ENCODE measurements around the gene SYNJ2. TPM values are rescaled to one million over a fixed set of nuclear protein-coding genes. Genes with fewer than 3 reads are reported as not detected.

The SYNJ2 gene
- total RNA-seq, 4 donors from 2014 or later, result 6.6 to 15.6 (median 9.8) TPM

DNA sequence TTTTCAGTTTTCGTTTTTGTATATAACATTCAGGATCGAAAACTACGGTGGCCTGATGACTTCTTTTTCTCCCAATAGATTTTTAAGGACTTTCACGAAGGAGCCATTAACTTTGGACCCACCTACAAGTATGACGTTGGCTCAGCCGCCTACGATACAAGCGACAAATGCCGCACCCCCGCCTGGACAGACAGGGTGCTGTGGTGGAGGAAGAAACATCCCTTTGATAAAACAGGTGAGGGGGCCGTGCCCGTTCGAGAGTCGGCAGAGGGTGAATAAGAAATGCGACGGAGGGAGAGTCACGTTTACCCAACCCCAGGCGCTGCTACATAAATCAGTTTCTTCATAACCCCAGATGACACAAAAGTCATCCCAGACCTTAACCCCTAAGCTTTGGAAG is 94.9 kb downstream of the SYNJ2 start:
- DNase-seq, result no peak
- Histone ChIP-seq H3K4me3 (no peak overlapping the region), H3K36me3 (peaks cover 0 to 80% (median 4%) of the 10 kb centered on the region in 3 donors), H3K9me3 (no peaks in the 10 kb centered on the region), H3K27ac (no peak overlapping the region), H3K27me3 (no peaks in the 10 kb centered on the region), H3K4me1 (peaks cover 0 to 9% (median 0%) of the 10 kb centered on the region in 3 donors)
- 94% methylated on average over 18 of the region's 18 CpGs for WGBS, 2 donors
- intact Hi-C loops (cut with DNase I), result no loop called here
- TF ChIP-seq CTCF (IDR thresholded peaks at IDR 0.05) (no peak), POLR2A (IDR thresholded peaks at IDR 0.05) (no peak)

GRCh38 chr6:158077676-158078075 is 96.0 kb downstream of the SYNJ2 start:
- TF ChIP-seq POLR2A (IDR thresholded peaks at IDR 0.05), result no peak
- no peak for TF ChIP-seq CTCF (IDR thresholded peaks at IDR 0.05)
- Histone ChIP-seq H3K27me3 (no peaks in the 10 kb centered on the region), H3K27ac (no peak overlapping the region), H3K9me3 (no peaks in the 10 kb centered on the region), H3K36me3 (peaks cover 0 to 86% (median 4%) of the 10 kb centered on the region in 3 donors), H3K4me3 (no peak overlapping the region), H3K4me1 (no peaks in the 10 kb centered on the region)
- WGBS, 2 donors, result 90% methylated on average over 10 of the region's 10 CpGs
- intact Hi-C loops (cut with DNase I), result no loop called here
- no peak for DNase-seq

- H3K4me3 ChIP-seq, result no peak overlapping the region
- H3K9me3 ChIP-seq, result no peaks in the 10 kb centered on the region
- TF ChIP-seq CTCF (IDR thresholded peaks at IDR 0.05) (no peak), POLR2A (IDR thresholded peaks at IDR 0.05) (no peak)
- H3K4me1 ChIP-seq, result no peaks in the 10 kb centered on the region
- H3K27ac ChIP-seq, result no peak overlapping the region
- 80 to 86% methylated on average over 7 of the region's 7 CpGs for WGBS, 2 donors
- no peak for DNase-seq
- H3K27me3 ChIP-seq, result no peaks in the 10 kb centered on the region
- intact Hi-C loops (cut with DNase I), result no loop called here
- H3K36me3 ChIP-seq, result peaks cover 0 to 91% (median 4%) of the 10 kb centered on the region in 3 donors
Observed at GRCh38 chr6:158078320-158078719, 96.7 kb downstream of the SYNJ2 start.

DNA sequence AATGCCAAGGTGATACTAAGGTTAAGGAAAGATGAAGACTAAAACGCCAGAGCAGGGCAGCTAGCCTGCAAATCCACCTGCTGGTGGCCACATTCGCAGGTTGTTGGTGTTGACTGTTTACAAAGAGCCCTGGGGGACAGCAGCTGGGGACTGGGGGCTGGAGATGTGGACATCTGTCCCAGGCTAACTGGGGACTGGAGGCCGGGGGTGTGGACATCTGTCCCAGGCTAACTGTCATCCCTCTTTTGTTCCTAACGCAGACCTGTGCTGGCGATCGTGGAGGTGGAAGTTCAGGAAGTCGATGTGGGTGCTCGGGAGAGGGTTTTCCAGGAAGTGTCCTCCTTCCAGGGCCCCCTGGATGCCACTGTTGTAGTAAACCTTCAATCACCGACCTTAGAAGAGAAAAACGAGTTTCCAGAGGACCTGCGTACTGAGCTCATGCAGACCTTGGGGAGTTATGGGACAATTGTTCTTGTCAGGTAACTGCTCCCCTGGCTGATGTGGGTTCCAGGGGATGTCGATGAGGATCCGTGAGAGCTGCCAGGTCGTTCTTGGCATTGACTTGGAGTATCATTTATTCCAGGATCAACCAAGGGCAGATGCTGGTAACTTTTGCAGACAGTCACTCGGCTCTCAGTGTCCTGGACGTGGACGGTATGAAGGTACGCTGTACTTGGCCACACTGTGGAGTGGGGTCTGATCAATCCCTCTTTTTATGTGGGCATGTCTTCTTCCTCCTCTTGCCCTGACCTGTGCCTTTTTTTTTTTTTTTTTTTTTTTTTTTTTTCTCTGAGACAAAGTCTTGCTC is 99.4 kb downstream of the SYNJ2 start:
- Histone ChIP-seq H3K36me3 (peaks cover 4 to 94% (median 4%) of the 10 kb centered on the region in 3 donors), H3K9me3 (no peaks in the 10 kb centered on the region), H3K27ac (no peak overlapping the region), H3K4me3 (no peak overlapping the region), H3K4me1 (no peaks in the 10 kb centered on the region), H3K27me3 (no peaks in the 10 kb centered on the region)
- no peak for TF ChIP-seq POLR2A (IDR thresholded peaks at IDR 0.05)
- TF ChIP-seq CTCF (IDR thresholded peaks at IDR 0.05), result no peak
- DNase-seq, result no peak
- 87 to 96% methylated on average over 11 to 13 of the region's 18 CpGs for WGBS, 2 donors
- intact Hi-C loops (cut with DNase I), result no loop called here

DNA sequence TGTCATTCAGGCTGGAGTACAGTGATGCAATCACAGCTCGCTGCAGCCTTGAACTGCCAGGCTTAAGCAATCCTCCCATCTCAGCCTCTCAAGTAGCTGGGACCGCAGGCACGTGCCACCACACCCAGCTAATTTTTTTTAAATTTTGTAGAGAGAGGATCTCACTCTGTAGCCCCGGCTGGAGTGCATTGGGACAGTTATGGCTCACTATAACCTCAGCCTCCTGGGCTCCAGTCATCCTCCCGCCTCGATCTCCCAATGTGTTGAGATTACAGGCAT is 99.9 kb downstream of the SYNJ2 start:
- no peak for TF ChIP-seq POLR2A (IDR thresholded peaks at IDR 0.05)
- no peak for TF ChIP-seq CTCF (IDR thresholded peaks at IDR 0.05)
- WGBS, 2 donors, result 58 to 88% methylated on average over 4 to 5 of the region's 6 CpGs
- H3K27ac ChIP-seq, result no peak overlapping the region
- H3K4me3 ChIP-seq, result no peak overlapping the region
- no peaks in the 10 kb centered on the region for H3K27me3 ChIP-seq
- H3K9me3 ChIP-seq, result no peaks in the 10 kb centered on the region
- H3K36me3 ChIP-seq, result peaks cover 4 to 94% (median 5%) of the 10 kb centered on the region in 3 donors
- no peak for DNase-seq
- intact Hi-C loops (cut with DNase I), result no loop called here
- no peaks in the 10 kb centered on the region for H3K4me1 ChIP-seq
